ENCODE data around the gene PBX4.

- no peak for TF ChIP-seq EP300 (IDR thresholded peaks at IDR 0.05)
- no peak for TF ChIP-seq CTCF (IDR thresholded peaks at IDR 0.05)
These were observed 34.1 kb downstream of the PBX4 start for GRCh38 chr19:19584356-19584755.
